Activated CD8-positive, alpha-beta memory T cell treated with anti-CD3 and anti-CD28 coated beads for 24 hours (primary cell): Measurements from ENCODE around the gene RBM45.
A peak's percentile ranks its signal among the peaks of the same experiment; 100 is the strongest.
"Not testable (repeated sequence)": the region's sequence is repeated elsewhere in the genome, so short reads cannot be mapped to it uniquely, and the experiment has no call there.

Experiments
- DNase-seq: peaks from one replicate; pipeline ENCODE4 v3.0.0-alpha.2; 2020

The RBM45 gene

GRCh38 chr2:178112202-178113152, at the start of gene RBM45:
Gene RBM45 (plus strand): TSS chr2:178112437. CDS start chr2:178112547, 110 bp downstream.
- DNase-seq = peak; percentile 94

- no peak for DNase-seq
Observed at GRCh38 chr2:178066324-178066723, 45.9 kb upstream of the RBM45 start.

- DNase-seq = no peak
Observed at GRCh38 chr2:178066890-178067669, 45.2 kb upstream of the RBM45 start.

GRCh38 chr2:178068823-178069454, 43.3 kb upstream of the RBM45 start:
- no peak for DNase-seq

- no peak for DNase-seq
Observed at GRCh38 chr2:178069551-178069950, 42.7 kb upstream of the RBM45 start.

GRCh38 chr2:178070824-178071223, 41.4 kb upstream of the RBM45 start:
- no peak for DNase-seq

GRCh38 chr2:178072000-178072382, 40.2 kb upstream of the RBM45 start:
- no peak for DNase-seq

- DNase-seq = peak; percentile 62
Observed at GRCh38 chr2:178072383-178073301, 39.6 kb upstream of the RBM45 start, which contains the start of gene PDE11A. Gene PDE11A (minus strand): TSS chr2:178072777. CDS start chr2:178072437, 340 bp downstream.

- DNase-seq = no peak
Observed at GRCh38 chr2:178074123-178075005, 37.9 kb upstream of the RBM45 start.

GRCh38 chr2:178075006-178075326, 37.3 kb upstream of the RBM45 start:
- DNase-seq = no peak

- no peak for DNase-seq
Observed at GRCh38 chr2:178076130-178076529, 36.1 kb upstream of the RBM45 start.

- DNase-seq = not testable (repeated sequence)
Observed at GRCh38 chr2:178079279-178079678, 33.0 kb upstream of the RBM45 start.

GRCh38 chr2:178082408-178083045, 29.7 kb upstream of the RBM45 start:
- DNase-seq = no peak

GRCh38 chr2:178084273-178084672, 28.0 kb upstream of the RBM45 start:
- no peak for DNase-seq

GRCh38 chr2:178088774-178089270, 23.4 kb upstream of the RBM45 start:
- no peak for DNase-seq

GRCh38 chr2:178093471-178093870, 18.8 kb upstream of the RBM45 start:
- no peak for DNase-seq

- DNase-seq = no peak
Observed at GRCh38 chr2:178101321-178102079, 10.7 kb upstream of the RBM45 start.

GRCh38 chr2:178105566-178105965, 6.7 kb upstream of the RBM45 start:
- DNase-seq = no peak

GRCh38 chr2:178106053-178106452, 6.2 kb upstream of the RBM45 start:
- no peak for DNase-seq

GRCh38 chr2:178108176-178108575, 4.1 kb upstream of the RBM45 start:
- no peak for DNase-seq
